Smooth muscle cell (in vitro differentiated cells): ENCODE results near the gene SALL2. TPM values are rescaled to one million over a fixed set of nuclear protein-coding genes. Genes with fewer than 3 reads are reported as not detected.

Experiments used
- DNase-seq: peaks from one replicate; lab custom pipeline; 2025; ENCODE audit not compliant: unreplicated experiment; lab: John Stamatoyannopoulos, UW
- H2AFZ ChIP-seq: fragments of 200-600 bp; sonication (generic); 2 replicates; pipeline ENCODE4 v1.6.0; 2016; ENCODE audit warnings: antibody characterized with exemption, low read depth, mild to moderate bottlenecking
- H3F3A ChIP-seq: fragments of 200-600 bp; sonication (generic); 2 replicates; pipeline ENCODE4 v1.6.0; 2017; ENCODE audit warnings: antibody characterized with exemption, low read depth
- H3K27ac ChIP-seq: fragments of 200-600 bp; sonication (generic); 2 replicates; pipeline ENCODE4 v1.5.1; 2016; ENCODE audit warnings: low read depth, mild to moderate bottlenecking
- H3K27me3 ChIP-seq: fragments of 200-600 bp; sonication (generic); 2 replicates; pipeline ENCODE4 v1.6.1; 2016; ENCODE audit warnings: low read depth, mild to moderate bottlenecking
- H3K36me3 ChIP-seq: fragments of 200-600 bp; sonication (generic); 2 replicates; pipeline ENCODE4 v1.5.1; 2016; ENCODE audit warnings: low read depth
- H3K4me1 ChIP-seq: fragments of 200-600 bp; sonication (generic); 2 replicates; pipeline ENCODE4 v1.5.1; 2016; ENCODE audit warnings: low read depth
- H3K4me2 ChIP-seq: fragments of 200-600 bp; sonication (generic); 2 replicates; pipeline ENCODE4 v1.6.0; 2016; ENCODE audit warnings: mild to moderate bottlenecking
- H3K4me3 ChIP-seq: fragments of 200-600 bp; sonication (generic); 2 replicates; pipeline ENCODE4 v1.5.1; 2016; ENCODE audit warnings: mild to moderate bottlenecking
- H3K79me2 ChIP-seq: fragments of 200-600 bp; sonication (generic); 2 replicates; pipeline ENCODE4 v1.6.0; 2016; ENCODE audit warnings: low read depth, mild to moderate bottlenecking
- H3K9ac ChIP-seq: fragments of 200-600 bp; sonication (generic); 2 replicates; pipeline ENCODE4 v1.6.0; 2016; ENCODE audit warnings: low read depth
- H3K9me3 ChIP-seq: fragments of 200-600 bp; sonication (generic); replicated peaks from 2 replicates; pipeline ENCODE4 v1.5.1; 2016; ENCODE audit warnings: low read depth
- H4K20me1 ChIP-seq: fragments of 200-600 bp; sonication (generic); 2 replicates; pipeline ENCODE4 v1.6.0; 2016; ENCODE audit warnings: low read depth
- WGBS: methylation state at CpG from one replicate; pipeline ENCODE4 v1.1.7; 2016; ENCODE audit warnings: low lambda C conversion rate; 5-methylcytosine and 5-hydroxymethylcytosine counted together
- polyA plus RNA-seq: library from polyadenylated mRNA; unstranded; fragments of >200 nt; fragmentation: Nextera tagmentation; extraction: Ambion mirVana; gene quantifications from 2 replicates; pipeline ENCODE4 v1.2.1, GENCODE V29; 2016
- total RNA-seq: library from RNA; depleted of rRNA; stranded (reverse); fragments of >200 nt; gene quantifications from 2 replicates; pipeline ENCODE4 v1.2.3, GENCODE V29; 2014
- TF ChIP-seq, protein P1 (sequence below): fragments of 200-600 bp; sonication (generic); IDR thresholded peaks from 2 replicates; pipeline ENCODE4 v1.5.1; 2017; ENCODE audit warnings: borderline replicate concordance, mild to moderate bottlenecking, antibody characterized with exemption; ENCODE audit not compliant: insufficient read depth, poor library complexity, severe bottlenecking

SALL2 gene
- total and polyA plus RNA-seq, 2 experiments from 2014 or later, result 4.5 to 5.9 TPM

DNA sequence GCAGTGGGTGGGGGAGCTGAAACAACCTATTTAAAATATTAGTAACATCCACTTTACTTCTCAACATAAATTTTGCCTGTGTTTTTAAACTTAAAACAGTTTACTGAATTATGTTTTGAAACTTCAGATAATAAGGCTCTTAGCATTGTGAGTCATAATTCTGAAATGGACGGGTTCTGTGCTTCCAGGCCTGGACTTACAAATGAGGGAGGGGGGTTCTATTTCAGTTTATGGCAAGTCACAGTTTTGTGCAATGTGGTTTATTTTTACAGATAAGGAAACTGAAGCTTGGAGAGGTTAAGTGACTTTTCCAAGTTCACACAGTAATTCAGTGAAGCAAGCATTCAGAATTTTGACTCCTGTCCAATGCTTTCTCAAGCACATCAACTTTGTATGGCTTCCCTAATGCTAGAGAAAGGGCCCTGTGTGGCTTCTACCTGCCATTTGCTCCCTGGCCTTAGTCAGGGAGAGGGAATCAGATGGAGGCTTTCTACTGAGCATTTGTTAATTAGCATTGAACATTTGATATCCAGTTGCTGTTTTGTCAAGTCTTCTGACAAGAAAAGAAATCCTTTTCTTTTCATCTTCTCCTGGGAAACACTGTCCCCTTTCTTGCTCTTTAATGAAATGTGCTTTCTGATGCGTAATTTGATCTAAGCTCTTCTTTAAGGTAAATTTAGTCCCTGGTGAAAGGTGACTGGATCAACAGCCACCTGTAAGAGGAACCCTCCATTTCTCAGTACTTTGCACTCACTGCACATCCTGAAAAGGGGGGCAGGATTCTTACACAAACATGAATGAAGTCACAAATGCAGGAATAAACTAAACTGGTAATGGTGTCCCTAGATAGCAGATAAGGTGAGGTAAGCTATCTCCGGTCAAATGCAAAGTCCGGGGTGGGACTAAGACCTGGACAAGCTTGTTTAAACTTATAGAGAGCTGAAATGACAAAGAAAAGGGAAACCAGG lies 2.5 kb upstream of the SALL2 start:
- H3F3A ChIP-seq, result no peaks in the 10 kb centered on the region
- H3K79me2 ChIP-seq, result no peaks in the 10 kb centered on the region
- H4K20me1 ChIP-seq, result no peaks in the 10 kb centered on the region
- no peak for DNase-seq
- no peaks in the 10 kb centered on the region for H3K36me3 ChIP-seq
- no peak overlapping the region for H2AFZ ChIP-seq
- H3K27ac ChIP-seq, result no peak overlapping the region
- no peaks in the 10 kb centered on the region for H3K9me3 ChIP-seq
- H3K27me3 ChIP-seq, result peaks cover 8% of the 10 kb centered on the region
- peaks cover 34% of the 10 kb centered on the region for H3K4me1 ChIP-seq
- no peak overlapping the region for H3K4me3 ChIP-seq
- 66% methylated on average over 4 of the region's 4 CpGs for WGBS
- TF ChIP-seq, protein P1, sequence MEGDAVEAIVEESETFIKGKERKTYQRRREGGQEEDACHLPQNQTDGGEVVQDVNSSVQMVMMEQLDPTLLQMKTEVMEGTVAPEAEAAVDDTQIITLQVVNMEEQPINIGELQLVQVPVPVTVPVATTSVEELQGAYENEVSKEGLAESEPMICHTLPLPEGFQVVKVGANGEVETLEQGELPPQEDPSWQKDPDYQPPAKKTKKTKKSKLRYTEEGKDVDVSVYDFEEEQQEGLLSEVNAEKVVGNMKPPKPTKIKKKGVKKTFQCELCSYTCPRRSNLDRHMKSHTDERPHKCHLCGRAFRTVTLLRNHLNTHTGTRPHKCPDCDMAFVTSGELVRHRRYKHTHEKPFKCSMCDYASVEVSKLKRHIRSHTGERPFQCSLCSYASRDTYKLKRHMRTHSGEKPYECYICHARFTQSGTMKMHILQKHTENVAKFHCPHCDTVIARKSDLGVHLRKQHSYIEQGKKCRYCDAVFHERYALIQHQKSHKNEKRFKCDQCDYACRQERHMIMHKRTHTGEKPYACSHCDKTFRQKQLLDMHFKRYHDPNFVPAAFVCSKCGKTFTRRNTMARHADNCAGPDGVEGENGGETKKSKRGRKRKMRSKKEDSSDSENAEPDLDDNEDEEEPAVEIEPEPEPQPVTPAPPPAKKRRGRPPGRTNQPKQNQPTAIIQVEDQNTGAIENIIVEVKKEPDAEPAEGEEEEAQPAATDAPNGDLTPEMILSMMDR, result no peak
- no peak overlapping the region for H3K9ac ChIP-seq
- no peak overlapping the region for H3K4me2 ChIP-seq

DNA sequence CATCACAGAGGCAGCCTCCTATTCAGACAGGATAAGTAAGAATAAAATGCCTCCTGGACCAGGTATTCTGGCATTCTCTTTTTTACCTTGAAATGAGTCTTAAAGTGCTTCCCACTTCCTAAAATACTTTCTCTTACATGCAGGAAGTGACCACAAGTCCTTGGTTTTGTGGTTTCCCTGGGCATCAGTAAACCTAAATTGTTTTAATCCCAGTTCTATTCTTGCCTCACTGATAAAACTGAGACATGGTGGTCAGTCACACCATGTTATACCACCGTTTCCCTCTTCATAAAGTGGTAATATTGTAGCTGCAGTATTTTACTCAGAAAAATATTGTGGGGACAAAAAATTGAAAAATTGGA lies 1.2 kb upstream of the SALL2 start:
- Histone ChIP-seq H3K9me3 (no peaks in the 10 kb centered on the region), H3K9ac (no peak overlapping the region), H3K27ac (no peak overlapping the region), H3K4me1 (peaks cover 27% of the 10 kb centered on the region), H3K4me3 (no peak overlapping the region), H3K27me3 (no peaks in the 10 kb centered on the region), H3K4me2 (no peak overlapping the region), H4K20me1 (no peaks in the 10 kb centered on the region), H3F3A (no peaks in the 10 kb centered on the region), H3K36me3 (no peaks in the 10 kb centered on the region), H3K79me2 (no peaks in the 10 kb centered on the region), H2AFZ (no peak overlapping the region)
- TF ChIP-seq, protein P1, result no peak
- no peak for DNase-seq
- WGBS, result 51% methylated on average over 1 of the region's 1 CpG

DNA sequence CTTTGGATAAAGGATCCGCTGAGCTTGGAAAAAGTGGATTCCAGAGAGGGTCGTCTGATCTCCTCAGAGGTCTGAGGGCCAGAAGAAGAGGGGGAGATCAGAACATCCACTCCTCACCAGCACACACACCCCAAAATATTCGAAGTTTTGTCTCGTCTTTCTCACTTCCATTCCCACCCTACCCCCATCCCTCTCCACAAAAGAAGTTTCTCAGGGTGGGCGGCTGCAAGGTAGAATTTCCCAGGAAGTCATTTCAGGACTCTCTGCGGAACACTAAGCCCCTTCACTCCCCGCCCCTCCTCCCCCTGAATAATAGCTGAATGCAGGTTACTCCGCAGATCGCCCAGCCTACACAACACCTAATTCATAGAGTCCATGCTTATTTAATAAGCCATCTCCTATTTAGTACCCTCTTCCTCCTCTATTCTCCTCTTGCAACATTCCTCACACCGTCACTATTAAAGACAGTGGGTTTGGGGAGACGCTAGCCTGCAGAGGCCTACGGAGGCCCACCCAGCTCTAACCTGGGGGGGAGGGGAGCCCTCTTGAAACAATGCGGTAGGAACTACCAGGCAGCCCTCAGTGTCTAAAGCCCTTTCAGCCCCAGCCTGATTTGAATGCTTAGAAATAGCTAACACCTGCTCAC lies 649 bp upstream of the SALL2 start:
- no peak for DNase-seq
- 11% methylated on average over 13 of the region's 13 CpGs for WGBS
- no peak overlapping the region for H3K27ac ChIP-seq

More for the DNA sequence above, 649 bp upstream of the SALL2 start:
- H2AFZ ChIP-seq, result peak overlapping the region; percentile 96
- H3K36me3 ChIP-seq, result no peaks in the 10 kb centered on the region
- no peaks in the 10 kb centered on the region for H3K79me2 ChIP-seq
- H3K4me3 ChIP-seq, result peak overlapping the region; percentile 96
- H3K4me1 ChIP-seq, result peaks cover 29% of the 10 kb centered on the region
- H3K9ac ChIP-seq, result no peak overlapping the region
- no peaks in the 10 kb centered on the region for H3K9me3 ChIP-seq
- no peaks in the 10 kb centered on the region for H3F3A ChIP-seq
- TF ChIP-seq, protein P1, result no peak
- peak overlapping the region; percentile 98 for H3K4me2 ChIP-seq
- no peaks in the 10 kb centered on the region for H4K20me1 ChIP-seq
- H3K27me3 ChIP-seq, result no peaks in the 10 kb centered on the region
